Breast epithelium (tissue), 4 donors: ENCODE results near the gene CDCA7L. TPM values are rescaled to one million over a fixed set of nuclear protein-coding genes. Genes with fewer than 3 reads are reported as not detected.

Experiments used
- DNase-seq, 2 donors: peaks; one replicate each; pipeline ENCODE4 v3.0.0-alpha.2; 2019; ENCODE audit warnings: low spot score in 2 of 2
- H3K27ac ChIP-seq, 2 donors: fragments of 200-600 bp; sonication (generic) in 1 of 2; one replicate each; pipeline ENCODE4 v1.5.1; 2016 to 2019; ENCODE audit warnings: mild to moderate bottlenecking in 1 of 2
- H3K27me3 ChIP-seq, 2 donors: fragments of 200-600 bp; sonication (generic) in 1 of 2; one replicate each; pipeline versions ENCODE4 v1.5.1 to v1.6.0; 2017 to 2019; ENCODE audit warnings: control low read depth in 1 of 2, mild to moderate bottlenecking in 1 of 2
- H3K36me3 ChIP-seq: fragments of 200-600 bp; one replicate; pipeline ENCODE4 v1.5.1; 2019
- H3K4me1 ChIP-seq, 2 donors: fragments of 200-600 bp; sonication (generic); one replicate each; pipeline ENCODE4 v1.5.1; 2016 to 2019; ENCODE audit warnings: control low read depth in 1 of 2
- H3K4me3 ChIP-seq, 3 donors: fragments of 200-600 bp; sonication (generic); 1 replicate in 2 of 3; 2 replicates in 1 of 3; pipeline ENCODE4 v1.5.1; 2016 to 2019; ENCODE audit warnings: mild to moderate bottlenecking in 3 of 3, moderate library complexity in 2 of 3
- H3K9me3 ChIP-seq, 2 donors: fragments of 200-600 bp; sonication (generic) in 1 of 2; one replicate each; pipeline ENCODE4 v1.5.1; 2016 to 2019; ENCODE audit warnings: control low read depth in 1 of 2
- POLR2A ChIP-seq: fragments of 450-650 bp; IDR thresholded peaks from one replicate; pipeline ENCODE4 v1.6.1; 2016; ENCODE audit warnings: antibody characterized with exemption, mild to moderate bottlenecking, moderate library complexity
- POLR2AphosphoS5 ChIP-seq, 3 donors: sonication (generic); formaldehyde crosslinking; IDR thresholded peaks; one replicate each; pipeline ENCODE4 v1.6.1; 2017; ENCODE audit warnings: antibody characterized with exemption in 3 of 3
- intact Hi-C: fragments of 100-400 bp; cut with DNase I; formaldehyde crosslinking; loops from one replicate; pipeline ENCODE4 v1.15.1; 2023; ENCODE audit warnings: low total_unique reads
- total RNA-seq, 3 donors: library from RNA; depleted of rRNA; stranded (reverse); fragments of >200 nt; gene quantifications; one replicate each; pipeline ENCODE4 v1.1.0, GENCODE V29; 2016
- TF ChIP-seq, protein P1 (sequence below), 3 donors: fragments of 450-650 bp; IDR thresholded peaks; one replicate each; pipeline ENCODE4 v1.5.1; 2016 to 2017; ENCODE audit warnings: antibody characterized with exemption in 3 of 3, mild to moderate bottlenecking in 3 of 3, moderate library complexity in 3 of 3

CDCA7L gene
- total RNA-seq, 3 donors from 2014 or later: 11.2 to 42.1 (median 20.3) TPM

DNA sequence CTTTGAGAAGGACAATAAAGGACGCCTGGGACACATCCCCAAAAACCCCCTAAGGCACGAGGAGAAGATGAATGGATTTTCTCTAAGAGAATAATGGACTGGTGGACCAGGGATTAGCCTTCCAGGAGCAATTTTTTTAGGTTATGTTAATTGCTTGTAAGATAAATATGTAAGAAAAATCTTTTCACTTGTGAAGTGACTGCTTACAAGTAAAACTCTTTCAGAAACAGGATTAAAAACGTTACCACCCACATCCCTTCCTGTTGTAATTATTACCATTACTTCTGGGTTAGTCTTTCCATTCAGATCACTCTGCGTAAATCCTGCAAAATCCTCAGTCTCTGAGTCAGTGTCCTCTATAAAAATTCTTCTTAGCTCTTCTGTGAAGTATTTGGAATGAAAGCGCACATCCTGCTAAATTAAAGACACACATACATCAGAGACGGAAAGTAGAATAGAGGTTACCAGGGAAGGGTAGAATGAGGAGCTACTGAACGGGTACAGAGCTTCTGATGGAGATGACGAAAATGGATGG, 34.3 kb downstream of the CDCA7L start:
- no peak overlapping the region for H3K4me3 ChIP-seq
- intact Hi-C loops: no loop called here
- H3K27ac ChIP-seq: no peak overlapping the region
- H3K9me3 ChIP-seq: no peaks in the 10 kb centered on the region
- no peaks in the 10 kb centered on the region for H3K27me3 ChIP-seq
- peaks cover 6% of the 10 kb centered on the region for H3K36me3 ChIP-seq
- DNase-seq: no peak
- TF ChIP-seq, protein P1, sequence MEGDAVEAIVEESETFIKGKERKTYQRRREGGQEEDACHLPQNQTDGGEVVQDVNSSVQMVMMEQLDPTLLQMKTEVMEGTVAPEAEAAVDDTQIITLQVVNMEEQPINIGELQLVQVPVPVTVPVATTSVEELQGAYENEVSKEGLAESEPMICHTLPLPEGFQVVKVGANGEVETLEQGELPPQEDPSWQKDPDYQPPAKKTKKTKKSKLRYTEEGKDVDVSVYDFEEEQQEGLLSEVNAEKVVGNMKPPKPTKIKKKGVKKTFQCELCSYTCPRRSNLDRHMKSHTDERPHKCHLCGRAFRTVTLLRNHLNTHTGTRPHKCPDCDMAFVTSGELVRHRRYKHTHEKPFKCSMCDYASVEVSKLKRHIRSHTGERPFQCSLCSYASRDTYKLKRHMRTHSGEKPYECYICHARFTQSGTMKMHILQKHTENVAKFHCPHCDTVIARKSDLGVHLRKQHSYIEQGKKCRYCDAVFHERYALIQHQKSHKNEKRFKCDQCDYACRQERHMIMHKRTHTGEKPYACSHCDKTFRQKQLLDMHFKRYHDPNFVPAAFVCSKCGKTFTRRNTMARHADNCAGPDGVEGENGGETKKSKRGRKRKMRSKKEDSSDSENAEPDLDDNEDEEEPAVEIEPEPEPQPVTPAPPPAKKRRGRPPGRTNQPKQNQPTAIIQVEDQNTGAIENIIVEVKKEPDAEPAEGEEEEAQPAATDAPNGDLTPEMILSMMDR (IDR thresholded peaks at IDR 0.05): no peak
- TF ChIP-seq POLR2A: no peak
- TF ChIP-seq POLR2AphosphoS5 (IDR thresholded peaks at IDR 0.05): no peak
- H3K4me1 ChIP-seq: no peaks in the 10 kb centered on the region

DNA sequence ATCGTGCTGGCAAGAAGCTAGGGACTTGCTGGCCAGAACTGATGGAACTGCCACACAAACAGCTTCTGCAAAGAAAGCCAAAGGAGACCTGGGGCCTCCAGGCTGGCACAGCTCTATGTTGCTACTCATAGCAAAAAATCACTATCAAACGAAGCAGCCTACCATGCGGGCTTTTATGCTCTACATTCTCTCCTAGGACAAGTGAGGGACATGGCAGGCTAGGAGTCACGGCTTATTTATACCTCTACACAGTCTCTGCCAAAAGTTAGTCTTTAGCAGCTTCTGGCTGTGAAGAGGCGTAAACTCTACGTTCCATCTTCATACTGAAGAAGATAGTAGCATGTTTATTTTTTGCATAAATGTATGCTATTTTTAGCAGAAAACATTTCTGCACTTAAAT, 35.4 kb downstream of the CDCA7L start:
- H3K27me3 ChIP-seq: no peaks in the 10 kb centered on the region

DNA sequence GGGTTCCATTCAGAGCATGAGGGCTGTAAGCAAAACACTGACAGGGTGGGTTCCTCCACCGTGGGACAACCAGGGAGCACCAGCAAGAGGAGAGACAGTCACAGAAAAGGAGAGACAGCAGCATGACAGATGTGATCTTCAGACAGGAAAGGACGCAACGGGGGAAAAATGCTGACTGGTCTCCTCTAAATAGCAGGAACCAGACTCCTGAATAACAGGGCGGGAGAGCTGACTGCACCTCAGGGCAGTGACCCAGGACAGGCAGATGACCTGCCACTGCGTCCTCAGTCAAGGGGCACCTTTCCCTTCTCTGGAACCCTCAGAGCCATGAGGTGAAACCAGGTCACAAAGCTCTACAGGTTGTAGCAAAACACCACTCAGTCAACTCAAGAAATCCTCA, 37.0 kb downstream of the CDCA7L start:
- H3K36me3 ChIP-seq: no peaks in the 10 kb centered on the region
- DNase-seq: no peak

More for the DNA sequence above, 35.4 kb downstream of the CDCA7L start:
- H3K27ac ChIP-seq: no peak overlapping the region
- no peaks in the 10 kb centered on the region for H3K4me1 ChIP-seq
- H3K4me3 ChIP-seq: no peak overlapping the region
- no peak for DNase-seq
- TF ChIP-seq POLR2A (no peak), POLR2AphosphoS5 (IDR thresholded peaks at IDR 0.05) (no peak)
- TF ChIP-seq, protein P1 (IDR thresholded peaks at IDR 0.05): no peak
- peaks cover 6% of the 10 kb centered on the region for H3K36me3 ChIP-seq
- no peaks in the 10 kb centered on the region for H3K9me3 ChIP-seq
- intact Hi-C loops: no loop called here

DNA sequence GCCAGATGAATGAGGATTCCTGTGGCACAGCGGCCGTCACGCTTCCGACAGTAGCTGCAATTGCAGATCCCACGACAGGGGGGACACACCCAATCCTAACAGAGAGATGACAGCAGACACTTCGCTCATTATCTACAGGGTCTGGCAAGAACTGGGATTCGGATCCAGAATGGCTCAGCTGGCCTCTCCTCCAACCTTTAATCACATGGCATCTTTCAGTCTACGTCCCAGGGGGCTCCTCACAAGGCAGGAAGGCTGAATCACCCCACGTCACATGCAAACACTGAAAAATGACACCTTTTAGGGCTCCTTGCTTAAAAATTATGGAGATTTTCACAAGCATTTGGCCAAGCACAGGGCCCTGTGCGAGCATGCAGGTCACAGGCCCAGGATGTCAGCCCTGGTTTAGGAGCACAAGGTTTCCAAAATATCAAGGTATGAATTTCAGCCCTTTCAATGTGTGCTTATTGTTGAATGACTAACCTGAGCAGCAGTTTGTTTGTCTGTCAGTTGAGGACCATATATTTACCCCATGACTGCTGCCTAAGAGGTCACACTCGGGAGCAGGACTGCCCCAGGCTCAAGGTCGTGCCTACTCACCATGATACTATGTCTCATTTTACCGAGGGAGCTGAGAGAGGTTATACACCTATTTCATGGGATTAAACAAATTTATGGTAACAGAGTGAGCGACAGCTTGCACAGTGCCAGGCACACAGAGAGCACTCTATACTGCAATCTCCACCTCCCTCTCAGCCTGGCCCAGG, 42.5 kb downstream of the CDCA7L start:
- intact Hi-C loops: loop anchor here (5.0 kb wide), 1 partner anchor 1079 kb away; no protein-coding TSS in a partner anchor
- H3K36me3 ChIP-seq: no peaks in the 10 kb centered on the region

More for the DNA sequence above, 37.0 kb downstream of the CDCA7L start:
- Histone ChIP-seq H3K4me3 (no peak overlapping the region), H3K27ac (no peak overlapping the region), H3K9me3 (no peaks in the 10 kb centered on the region), H3K4me1 (no peaks in the 10 kb centered on the region), H3K27me3 (no peaks in the 10 kb centered on the region)
- TF ChIP-seq, protein P1 (IDR thresholded peaks at IDR 0.05): no peak
- TF ChIP-seq POLR2A (no peak), POLR2AphosphoS5 (IDR thresholded peaks at IDR 0.05) (no peak)
- intact Hi-C loops: no loop called here

More for the DNA sequence above, 42.5 kb downstream of the CDCA7L start:
- Histone ChIP-seq H3K27ac (no peak overlapping the region), H3K9me3 (no peaks in the 10 kb centered on the region), H3K4me1 (no peaks in the 10 kb centered on the region), H3K27me3 (no peaks in the 10 kb centered on the region), H3K4me3 (no peak overlapping the region)
- no peak for DNase-seq
- TF ChIP-seq, protein P1 (IDR thresholded peaks at IDR 0.05): no peak
- TF ChIP-seq POLR2AphosphoS5 (IDR thresholded peaks at IDR 0.05) (no peak), POLR2A (no peak)
